ENCODE results near the gene USP32.
"Not testable (repeated sequence)": the region's sequence is repeated elsewhere in the genome, so short reads cannot be mapped to it uniquely, and the experiment has no call there.

USP32 gene

GRCh38 chr17:60392042-60392844, at the start of gene USP32:
USP32 (minus strand) TSS chr17:60392133; CDS start chr17:60391939, 194 bp downstream.
- DNase-seq (ENCODE audit: low read depth in 2 of 2): peak; percentile 97 to 98

- no peak for DNase-seq (ENCODE audit: low read depth in 2 of 2)
Measured at GRCh38 chr17:60439501-60439900, 47.6 kb upstream of the USP32 start.

GRCh38 chr17:60436676-60437075, 44.7 kb upstream of the USP32 start:
- no peak for DNase-seq (ENCODE audit: low read depth in 2 of 2)

DNA sequence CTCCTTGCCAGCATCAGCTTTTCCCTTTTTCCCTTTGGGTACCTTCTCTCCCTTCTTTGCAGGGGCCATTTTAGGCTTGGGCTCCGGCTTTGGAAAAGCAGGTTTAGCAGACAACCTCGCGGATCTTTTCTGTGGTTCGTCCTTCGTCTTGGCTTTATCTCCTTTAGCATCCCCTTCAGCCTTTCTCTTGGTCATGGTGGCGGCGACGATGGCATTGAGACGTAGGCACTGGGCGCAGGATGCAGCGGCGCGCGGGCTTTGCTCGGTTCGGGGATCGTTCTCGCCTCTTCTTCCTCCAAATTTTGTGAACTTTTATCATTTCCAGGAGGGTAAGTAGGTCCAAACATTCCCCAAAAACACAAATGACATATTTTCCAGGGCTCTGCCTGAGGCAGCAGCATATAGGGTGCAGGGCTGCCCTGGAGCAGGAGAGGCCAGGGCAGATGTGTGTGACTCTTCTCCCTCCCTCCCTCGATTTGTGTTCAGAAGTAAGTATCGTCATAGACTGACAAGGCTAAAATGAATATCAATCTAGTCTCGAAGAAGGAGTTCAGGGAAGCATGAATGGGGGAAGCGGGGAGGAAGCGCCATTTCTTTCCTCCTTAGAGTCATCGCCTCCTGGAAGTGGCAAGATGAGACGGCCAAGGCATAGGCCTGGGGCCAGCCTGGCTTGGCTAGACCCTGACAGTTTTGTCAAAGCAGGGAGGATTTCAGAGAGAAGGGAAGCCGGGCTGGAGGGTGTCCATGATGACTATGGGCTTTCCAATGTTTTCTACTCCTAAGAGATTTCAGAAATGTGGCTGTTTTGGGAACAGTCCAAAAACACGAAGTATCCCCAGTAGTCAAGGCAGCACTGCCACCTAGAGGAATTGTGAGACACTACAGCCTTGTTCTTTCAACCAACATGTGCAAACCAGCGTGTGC, 43.6 kb upstream of the USP32 start:
- peak; percentile 85 for DNase-seq (ENCODE audit: low read depth in 2 of 2)

DNA sequence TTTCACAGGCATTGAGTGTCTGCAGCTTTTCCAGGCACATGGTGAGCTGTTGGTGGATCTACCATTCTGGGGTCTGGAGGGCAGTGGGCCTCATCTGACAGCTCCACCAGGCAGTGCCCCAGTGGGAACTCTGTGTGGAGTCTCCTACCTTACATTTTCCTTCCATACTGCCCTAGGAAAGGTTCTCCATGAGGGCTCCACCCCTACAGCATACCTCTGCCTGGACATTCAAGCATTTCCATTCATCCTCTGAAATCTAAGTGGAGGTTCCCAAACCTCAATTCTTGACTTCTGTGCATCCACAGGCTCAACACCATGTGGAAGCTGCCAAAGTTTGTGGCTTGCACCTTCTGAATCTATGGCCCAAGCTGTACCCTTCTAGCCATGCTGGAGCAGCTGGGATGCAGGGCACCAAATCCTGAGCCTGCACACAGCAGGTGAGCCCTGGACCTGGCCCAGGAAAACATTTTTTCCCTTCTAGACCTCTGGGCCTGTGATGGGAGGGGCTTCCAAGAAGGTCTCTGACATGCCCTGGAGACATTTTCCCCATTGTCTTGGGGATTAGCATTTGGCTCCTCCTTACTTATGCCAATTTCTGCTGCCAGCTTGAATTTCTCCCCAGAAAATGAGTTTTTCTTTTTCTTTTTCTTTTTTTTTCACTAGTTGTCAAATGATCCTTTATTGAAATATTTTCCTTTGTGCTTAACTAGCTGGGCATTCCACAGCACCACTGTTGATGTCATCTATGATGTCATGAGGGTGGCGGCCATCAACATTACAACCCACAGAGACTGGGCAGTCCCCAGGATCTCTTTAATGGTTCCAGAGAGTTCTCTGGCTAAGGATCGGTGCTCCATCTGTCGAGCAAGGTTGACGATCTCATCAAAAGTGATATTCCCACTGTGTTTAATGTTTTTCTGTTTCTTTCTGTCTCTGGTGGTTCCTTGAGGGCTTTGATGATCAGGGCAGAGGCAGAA, 41.4 kb upstream of the USP32 start:
- not testable (repeated sequence) for DNase-seq (ENCODE audit: low read depth in 2 of 2)

- DNase-seq (ENCODE audit: low read depth in 2 of 2): not testable (repeated sequence)
Measured at GRCh38 chr17:60430561-60430960, 38.6 kb upstream of the USP32 start.

DNA sequence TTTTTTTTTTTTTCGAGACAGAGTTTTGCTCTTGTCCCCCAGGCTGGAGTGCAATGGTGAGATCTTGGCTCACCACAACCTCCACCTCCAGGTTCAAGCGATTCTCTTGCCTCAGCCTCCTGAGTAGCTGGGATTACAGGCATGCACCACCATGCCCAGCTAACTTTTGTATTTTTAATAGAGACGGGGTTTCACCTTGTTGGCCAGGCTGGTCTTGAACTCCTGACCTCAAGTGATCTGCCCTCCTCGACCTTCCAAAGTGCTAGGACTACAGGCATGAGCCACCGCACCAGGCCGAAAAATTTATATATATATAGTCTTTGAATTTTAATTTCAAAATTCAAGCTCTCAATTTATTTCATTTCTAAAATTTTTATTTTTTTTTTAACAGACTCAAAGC, 36.6 kb upstream of the USP32 start:
- DNase-seq (ENCODE audit: low read depth in 2 of 2): not testable (repeated sequence)

DNA sequence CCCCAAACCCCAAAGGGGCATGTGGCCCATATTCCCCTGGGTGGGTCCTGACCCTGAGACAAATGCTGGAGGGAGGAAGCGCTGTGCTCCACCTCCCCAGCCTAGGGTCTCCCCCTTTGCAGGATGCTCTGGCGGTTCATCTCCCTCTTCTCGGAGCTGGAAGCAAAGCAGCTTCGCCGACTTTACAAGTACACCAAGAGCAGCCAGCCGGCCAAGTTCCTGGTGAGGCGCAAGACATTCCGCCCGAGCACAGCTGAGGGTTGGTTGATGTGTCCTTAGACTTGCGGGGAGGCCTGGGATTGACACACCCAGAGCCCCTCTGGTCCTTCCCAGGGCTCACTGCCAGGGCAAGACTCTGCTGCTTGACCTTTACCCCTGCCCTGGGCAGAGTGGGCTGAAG, 34.7 kb upstream of the USP32 start:
- DNase-seq (ENCODE audit: low read depth in 2 of 2): no peak

DNA sequence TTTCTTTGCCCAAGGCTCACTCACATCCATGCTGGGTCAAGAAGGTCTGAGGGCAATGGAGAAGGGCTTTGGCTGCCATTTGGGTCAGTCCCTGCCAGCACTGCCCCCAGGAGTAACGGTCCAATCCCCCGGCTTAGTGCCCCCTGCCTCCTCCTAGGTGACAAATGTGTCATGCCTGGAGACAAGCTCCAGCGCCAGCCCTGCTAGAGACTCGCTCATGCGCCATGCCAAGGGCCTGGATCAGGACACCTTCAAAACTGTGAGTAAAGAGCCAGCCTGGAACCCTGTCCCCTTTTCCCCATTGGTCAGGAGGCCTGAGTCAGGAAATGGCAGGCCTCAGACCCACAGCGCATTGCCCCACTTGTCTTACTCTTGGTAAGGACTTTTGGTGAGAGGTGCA, 33.7 kb upstream of the USP32 start:
- DNase-seq (ENCODE audit: low read depth in 2 of 2): no peak

DNA sequence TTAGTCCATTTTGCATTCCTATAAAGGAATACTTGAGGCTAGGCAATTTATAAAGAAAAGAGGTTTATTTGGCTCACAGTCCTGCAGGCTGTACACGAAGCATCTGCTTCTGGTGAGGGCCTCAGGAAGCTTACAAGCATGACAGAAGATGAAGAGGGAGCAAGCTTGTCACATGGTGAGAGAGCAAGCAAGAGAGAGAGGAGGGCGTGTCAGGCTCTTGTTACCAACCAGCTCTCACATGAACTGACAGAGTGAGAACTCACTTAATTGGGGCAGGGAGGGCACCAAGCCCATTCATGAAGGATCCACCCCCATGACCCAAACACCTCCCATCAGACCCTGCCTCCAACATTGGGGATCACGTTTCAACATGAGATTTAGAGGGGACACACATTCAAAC, 31.9 kb upstream of the USP32 start:
- DNase-seq (ENCODE audit: low read depth in 2 of 2): no peak

- no peak for DNase-seq (ENCODE audit: low read depth in 2 of 2)
Measured at GRCh38 chr17:60422162-60422665, 30.3 kb upstream of the USP32 start, which contains the start of gene CHCT1. CHCT1 (plus strand) TSS chr17:60422489; CDS start chr17:60422593, 104 bp downstream.

DNA sequence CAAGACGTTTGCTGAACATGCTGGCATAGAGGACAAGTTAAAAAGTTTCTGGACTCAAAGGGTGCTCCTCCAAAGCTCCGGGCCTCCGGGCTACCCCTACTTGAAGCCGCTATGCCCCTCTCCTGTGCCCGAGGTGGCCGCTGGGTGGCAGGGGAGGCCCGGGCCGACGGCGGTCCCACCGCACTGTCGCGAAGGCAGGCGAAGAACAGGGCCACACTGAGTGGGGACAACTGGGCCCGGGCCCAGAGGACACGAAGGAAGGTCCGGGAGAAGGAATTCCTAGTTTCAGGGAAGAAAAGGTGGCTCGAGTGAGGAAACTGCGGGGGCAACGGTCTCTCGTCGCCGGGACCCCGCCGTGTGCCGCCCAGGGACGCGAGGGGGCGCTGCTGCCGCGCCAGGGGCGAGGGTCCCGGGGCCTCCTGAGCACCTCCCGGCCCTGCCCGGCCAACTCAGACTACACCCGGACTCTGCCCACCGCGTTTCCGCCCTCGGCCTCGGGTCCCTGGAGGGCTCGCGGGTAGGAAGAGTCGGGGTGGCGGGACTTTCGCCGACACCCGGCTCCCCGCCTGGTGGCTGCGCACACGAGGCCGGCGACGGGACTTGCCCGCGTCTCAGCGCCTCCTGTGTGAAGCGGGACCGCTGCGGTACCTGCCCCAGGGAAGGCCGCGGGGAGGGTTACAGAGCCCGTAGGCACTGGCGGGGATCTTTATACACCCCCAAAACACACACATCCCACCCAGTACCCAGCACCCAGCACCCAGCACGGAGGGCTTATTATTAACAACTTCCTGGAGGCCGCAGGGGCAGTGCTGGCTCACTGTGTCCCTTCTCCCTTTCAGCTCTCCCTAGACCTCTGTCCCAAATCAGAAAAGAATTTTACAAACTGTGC, 29.6 kb upstream of the USP32 start:
- DNase-seq (ENCODE audit: low read depth in 2 of 2): no peak

DNA sequence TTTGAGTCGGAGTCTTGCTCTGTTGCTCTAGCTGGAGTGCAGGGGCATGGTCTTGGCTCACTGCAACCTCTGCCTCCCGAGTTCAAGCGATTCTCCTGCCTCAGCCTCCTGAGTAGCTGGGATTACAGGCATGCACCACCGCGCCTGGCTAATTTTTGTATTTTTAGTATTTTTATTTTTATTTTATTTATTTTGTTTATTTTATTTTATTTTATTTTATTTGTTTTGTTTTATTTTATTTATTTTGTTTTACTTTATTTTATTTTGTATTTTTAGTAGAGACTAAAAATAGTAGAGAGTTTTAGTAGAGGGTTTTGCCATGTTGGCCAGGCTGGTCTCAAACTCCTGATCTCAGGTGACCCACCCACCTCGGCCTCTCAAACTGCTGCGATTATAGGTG, 27.9 kb upstream of the USP32 start:
- DNase-seq (ENCODE audit: low read depth in 2 of 2): not testable (repeated sequence)

GRCh38 chr17:60419003-60419402, 27.1 kb upstream of the USP32 start:
- not testable (repeated sequence) for DNase-seq (ENCODE audit: low read depth in 2 of 2)

DNA sequence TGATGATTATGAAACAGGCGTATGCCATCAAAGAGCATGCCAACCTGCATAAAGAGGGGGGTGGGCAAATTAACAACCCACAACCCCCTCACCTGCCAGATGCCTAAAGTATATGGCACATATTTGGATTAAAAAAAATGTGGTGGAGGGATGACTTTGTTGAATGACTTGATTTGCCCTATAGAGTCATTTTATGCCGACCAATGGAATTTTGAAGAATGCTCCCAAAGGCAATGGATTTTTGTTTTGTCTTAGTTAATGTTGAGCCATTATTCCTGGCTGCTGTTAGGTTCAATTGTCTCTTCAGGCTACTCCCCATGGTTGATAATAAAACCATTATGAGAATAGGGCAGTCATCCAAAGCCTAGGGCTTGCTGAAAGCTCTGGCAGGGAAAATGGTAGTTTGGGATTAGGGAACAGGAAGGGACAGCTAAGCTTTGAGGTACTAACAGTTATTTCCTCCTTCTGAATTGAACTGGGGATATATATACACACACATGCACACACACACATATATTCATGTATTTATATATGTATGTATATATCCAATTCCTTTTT, 24.5 kb upstream of the USP32 start:
- DNase-seq (ENCODE audit: low read depth in 2 of 2): no peak

- no peak for DNase-seq (ENCODE audit: low read depth in 2 of 2)
Measured at GRCh38 chr17:60415146-60415545, 23.2 kb upstream of the USP32 start.

DNA sequence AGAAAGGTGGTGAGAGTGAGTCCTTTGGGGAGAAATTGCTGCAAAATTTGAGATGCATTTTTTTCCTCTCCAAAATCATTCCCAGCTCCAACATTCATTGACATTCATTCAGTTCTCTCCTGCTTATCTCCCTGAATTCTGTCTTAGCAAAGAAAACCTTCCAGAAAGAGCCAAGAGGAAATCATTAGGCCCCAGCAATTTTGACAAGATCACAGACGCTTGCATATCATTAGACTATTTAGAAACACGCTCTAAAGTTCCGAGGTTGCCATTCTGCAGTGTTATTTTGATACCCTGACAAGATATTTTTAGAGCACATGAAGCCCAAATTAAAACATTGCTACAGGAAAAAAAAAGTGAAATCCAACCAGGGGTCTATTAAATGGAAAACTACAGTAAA, 20.8 kb upstream of the USP32 start:
- no peak for DNase-seq (ENCODE audit: low read depth in 2 of 2)

DNA sequence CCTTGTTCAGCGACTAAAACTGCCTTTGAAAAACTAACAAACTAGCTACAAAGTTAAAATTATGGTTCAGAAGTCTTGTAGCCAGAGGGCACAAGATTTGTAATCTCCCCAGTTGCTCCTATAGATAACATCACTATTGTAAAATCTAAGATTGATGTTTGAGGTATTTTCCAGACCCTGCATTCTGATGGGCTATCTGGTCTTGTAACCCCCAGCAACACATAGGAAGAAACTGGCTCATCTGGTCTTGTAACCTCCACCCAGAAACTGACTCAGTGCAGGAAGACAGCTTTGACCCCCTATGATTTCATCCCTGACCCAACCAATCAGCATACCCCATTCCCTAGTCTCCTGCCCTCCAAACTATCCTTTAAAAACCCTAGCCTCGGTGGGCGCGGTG, 18.1 kb upstream of the USP32 start:
- no peak for DNase-seq (ENCODE audit: low read depth in 2 of 2)

DNA sequence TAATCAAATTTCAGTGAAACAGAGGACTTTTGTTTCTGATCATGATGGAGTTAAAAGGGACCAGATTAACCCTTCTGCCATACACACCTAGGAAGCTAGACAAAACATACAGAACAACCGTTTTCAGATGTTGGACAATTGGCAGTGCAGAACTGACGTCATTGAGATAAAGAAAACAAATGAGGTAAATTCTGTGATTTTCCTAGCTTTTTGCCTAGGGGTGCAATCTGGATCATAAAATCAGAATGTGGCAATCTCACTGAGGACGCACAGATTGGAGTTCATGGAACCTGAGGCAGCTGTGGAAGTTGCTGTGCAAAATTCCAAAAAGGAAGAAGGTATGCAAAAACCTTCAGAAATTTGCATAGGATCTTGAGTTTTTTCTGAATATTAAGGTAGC, 15.0 kb upstream of the USP32 start:
- DNase-seq (ENCODE audit: low read depth in 2 of 2): no peak

DNA sequence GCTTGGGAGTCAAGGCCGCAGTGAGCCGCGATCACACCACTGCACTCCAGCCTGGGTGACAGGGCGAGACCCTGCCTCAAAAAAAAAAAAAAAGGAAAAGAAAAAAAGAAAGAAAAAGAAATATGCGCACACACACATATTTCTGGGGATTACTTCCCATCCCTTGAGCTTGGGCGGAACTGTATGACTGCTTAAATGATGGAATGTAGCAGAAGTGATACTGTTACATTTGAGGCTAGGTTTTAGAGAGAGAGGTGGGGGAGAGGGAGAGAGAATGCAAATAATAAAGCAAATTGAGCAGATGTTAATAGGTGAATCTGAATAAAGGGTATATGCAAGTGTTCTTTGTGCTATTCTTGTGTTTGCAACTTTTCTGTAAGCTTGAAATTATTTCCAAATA, 12.0 kb upstream of the USP32 start:
- DNase-seq (ENCODE audit: low read depth in 2 of 2): no peak

Measured in fibroblast of skin of left biceps (primary cell).